ENCODE data around the gene TRIM24.

TRIM24 gene

DNA sequence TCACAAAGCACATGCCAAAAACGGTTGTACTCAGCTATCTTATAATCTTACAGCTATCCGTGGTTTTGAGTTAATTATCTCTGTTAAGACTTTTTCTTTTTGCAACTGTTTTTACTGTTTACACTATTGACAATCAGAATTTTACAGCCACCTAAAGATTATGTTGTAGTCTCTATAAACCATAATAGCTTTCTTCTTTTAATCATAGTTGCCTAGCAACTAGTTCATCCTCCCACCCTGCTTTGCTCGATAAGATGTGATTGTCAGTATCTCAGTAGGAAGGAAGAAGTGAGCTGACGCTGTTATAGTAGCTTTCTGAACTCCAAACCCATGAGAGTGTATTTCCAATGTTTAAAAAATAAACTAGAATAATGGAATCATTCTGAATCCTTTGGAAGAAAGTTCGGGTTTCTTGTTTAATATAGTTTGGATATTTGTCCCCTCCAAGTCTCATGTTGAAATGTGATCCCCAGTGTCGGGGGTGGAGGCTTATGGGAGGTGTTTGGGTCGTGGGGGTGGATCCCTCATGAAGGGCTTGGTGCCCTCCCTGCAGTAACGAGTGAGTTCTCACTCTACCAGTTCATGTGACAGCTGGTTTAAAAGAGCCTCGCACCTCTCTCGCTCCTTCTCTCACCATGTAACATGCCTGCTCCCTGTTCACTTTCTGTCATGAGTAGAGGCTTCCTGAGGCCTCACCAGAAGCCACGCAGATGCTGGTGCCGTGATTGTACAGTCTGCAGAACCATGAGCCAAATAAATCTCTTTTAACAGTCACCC, 173.0 kb downstream of the TRIM24 start:
- H3K9me3 ChIP-seq (ENCODE audit: severe bottlenecking) = no peaks in the 10 kb centered on the region
- H3K4me3 ChIP-seq (ENCODE audit: low read depth, low read length) = no peak overlapping the region
- no peaks in the 10 kb centered on the region for H3K27me3 ChIP-seq (ENCODE audit: insufficient read depth, low read depth, severe bottlenecking)
- H3K27ac ChIP-seq = no peak overlapping the region
- no peaks in the 10 kb centered on the region for H3K36me3 ChIP-seq
- TF ChIP-seq, protein P1, sequence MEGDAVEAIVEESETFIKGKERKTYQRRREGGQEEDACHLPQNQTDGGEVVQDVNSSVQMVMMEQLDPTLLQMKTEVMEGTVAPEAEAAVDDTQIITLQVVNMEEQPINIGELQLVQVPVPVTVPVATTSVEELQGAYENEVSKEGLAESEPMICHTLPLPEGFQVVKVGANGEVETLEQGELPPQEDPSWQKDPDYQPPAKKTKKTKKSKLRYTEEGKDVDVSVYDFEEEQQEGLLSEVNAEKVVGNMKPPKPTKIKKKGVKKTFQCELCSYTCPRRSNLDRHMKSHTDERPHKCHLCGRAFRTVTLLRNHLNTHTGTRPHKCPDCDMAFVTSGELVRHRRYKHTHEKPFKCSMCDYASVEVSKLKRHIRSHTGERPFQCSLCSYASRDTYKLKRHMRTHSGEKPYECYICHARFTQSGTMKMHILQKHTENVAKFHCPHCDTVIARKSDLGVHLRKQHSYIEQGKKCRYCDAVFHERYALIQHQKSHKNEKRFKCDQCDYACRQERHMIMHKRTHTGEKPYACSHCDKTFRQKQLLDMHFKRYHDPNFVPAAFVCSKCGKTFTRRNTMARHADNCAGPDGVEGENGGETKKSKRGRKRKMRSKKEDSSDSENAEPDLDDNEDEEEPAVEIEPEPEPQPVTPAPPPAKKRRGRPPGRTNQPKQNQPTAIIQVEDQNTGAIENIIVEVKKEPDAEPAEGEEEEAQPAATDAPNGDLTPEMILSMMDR (IDR thresholded peaks at IDR 0.05; ENCODE audit: low read depth, low read length) = no peak
- DNase-seq = no peak
